Suprapubic skin (tissue), 4 donors: ENCODE results near the gene CTU2. TPM values are rescaled to one million over a fixed set of nuclear protein-coding genes. Genes with fewer than 3 reads are reported as not detected.

ENCODE experiments used
- DNase-seq, 2 donors: peaks; one replicate each; pipeline ENCODE4 v3.0.0-alpha.2; 2019; ENCODE audit warnings: low spot score in 2 of 2
- H3K27ac ChIP-seq: fragments of 200-600 bp; sonication (generic); one replicate; pipeline ENCODE4 v1.5.1; 2019
- H3K27me3 ChIP-seq: fragments of 200-600 bp; sonication (generic); one replicate; pipeline ENCODE4 v1.5.1; 2019
- H3K36me3 ChIP-seq: fragments of 200-600 bp; sonication (generic); one replicate; pipeline ENCODE4 v1.5.1; 2019
- H3K4me1 ChIP-seq: fragments of 200-600 bp; sonication (generic); one replicate; pipeline ENCODE4 v1.5.1; 2019
- H3K4me3 ChIP-seq: fragments of 200-600 bp; sonication (generic); one replicate; pipeline ENCODE4 v1.5.1; 2019; ENCODE audit warnings: mild to moderate bottlenecking
- H3K9me3 ChIP-seq: fragments of 200-600 bp; sonication (generic); one replicate; pipeline ENCODE4 v1.5.1; 2019
- CTCF ChIP-seq, 2 donors: fragments of 200-600 bp in 1 of 2; fragments of 450-650 bp in 1 of 2; sonication (generic) in 1 of 2; IDR thresholded peaks; one replicate each; pipeline ENCODE4 v1.5.1; 2016 to 2019; ENCODE audit warnings: antibody characterized with exemption in 2 of 2, mild to moderate bottlenecking in 1 of 2, moderate library complexity in 1 of 2
- EP300 ChIP-seq: sonication (generic); formaldehyde crosslinking; IDR thresholded peaks from one replicate; pipeline ENCODE4 v1.6.1; 2017; ENCODE audit warnings: antibody characterized with exemption
- POLR2A ChIP-seq, 2 donors: fragments of 450-650 bp; IDR thresholded peaks; one replicate each; pipeline ENCODE4 v1.6.1; 2017; ENCODE audit warnings: antibody characterized with exemption in 2 of 2, mild to moderate bottlenecking in 2 of 2, moderate library complexity in 2 of 2
- POLR2AphosphoS5 ChIP-seq, 3 donors: sonication (generic); formaldehyde crosslinking; IDR thresholded peaks; one replicate each; pipeline ENCODE4 v1.6.1; 2017; ENCODE audit warnings: antibody characterized with exemption in 3 of 3
- WGBS: methylation state at CpG from one replicate; pipeline ENCODE4 v1.1.5; 2018; 5-methylcytosine and 5-hydroxymethylcytosine counted together
- total RNA-seq, 4 donors: library from RNA; depleted of rRNA; stranded (reverse); fragments of >200 nt; gene quantifications; one replicate each; pipeline ENCODE4 v1.1.0, GENCODE V29; 2016

Gene CTU2
- total RNA-seq, 4 donors from 2014 or later: 7.8 to 17.8 (median 10.9) TPM

GRCh38 chr16:88759245-88759975 is 53.1 kb downstream of the CTU2 start:
- Histone ChIP-seq H3K9me3 (no peaks in the 10 kb centered on the region), H3K4me3 (no peak overlapping the region), H3K27me3 (no peaks in the 10 kb centered on the region), H3K27ac (no peak overlapping the region), H3K4me1 (peaks cover 64% of the 10 kb centered on the region), H3K36me3 (peaks cover 5% of the 10 kb centered on the region)
- 80% methylated on average over 20 of the region's 26 CpGs for WGBS
- no peak for TF ChIP-seq EP300
- no peak for TF ChIP-seq CTCF (IDR thresholded peaks at IDR 0.05)
- no peak for TF ChIP-seq POLR2A (IDR thresholded peaks at IDR 0.05)
- TF ChIP-seq POLR2AphosphoS5 (IDR thresholded peaks at IDR 0.05): no peak
- no peak for DNase-seq

GRCh38 chr16:88759976-88760350 is 53.7 kb downstream of the CTU2 start:
- no peaks in the 10 kb centered on the region for H3K27me3 ChIP-seq
- TF ChIP-seq POLR2A (IDR thresholded peaks at IDR 0.05): no peak
- no peak for TF ChIP-seq CTCF (IDR thresholded peaks at IDR 0.05)
- TF ChIP-seq POLR2AphosphoS5 (IDR thresholded peaks at IDR 0.05): no peak
- TF ChIP-seq EP300: no peak
- H3K4me3 ChIP-seq: no peak overlapping the region
- no peaks in the 10 kb centered on the region for H3K9me3 ChIP-seq
- no peak for DNase-seq
- peaks cover 5% of the 10 kb centered on the region for H3K36me3 ChIP-seq
- 95% methylated on average over 4 of the region's 22 CpGs for WGBS
- peaks cover 63% of the 10 kb centered on the region for H3K4me1 ChIP-seq
- H3K27ac ChIP-seq: no peak overlapping the region

GRCh38 chr16:88760424-88761142 is 54.3 kb downstream of the CTU2 start:
- Histone ChIP-seq H3K27ac (no peak overlapping the region), H3K4me3 (no peak overlapping the region), H3K4me1 (peaks cover 62% of the 10 kb centered on the region), H3K27me3 (no peaks in the 10 kb centered on the region), H3K9me3 (no peaks in the 10 kb centered on the region), H3K36me3 (peaks cover 5% of the 10 kb centered on the region)
- WGBS: 71% methylated on average over 16 of the region's 24 CpGs
- TF ChIP-seq CTCF (IDR thresholded peaks at IDR 0.05): no peak
- no peak for TF ChIP-seq EP300
- TF ChIP-seq POLR2AphosphoS5 (IDR thresholded peaks at IDR 0.05): no peak
- no peak for TF ChIP-seq POLR2A (IDR thresholded peaks at IDR 0.05)
- no peak for DNase-seq

- no CpG with 5 or more reads among the region's 11 CpGs for WGBS
- Histone ChIP-seq H3K36me3 (peaks cover 5% of the 10 kb centered on the region), H3K27ac (no peak overlapping the region), H3K4me3 (no peak overlapping the region), H3K9me3 (no peaks in the 10 kb centered on the region), H3K27me3 (no peaks in the 10 kb centered on the region), H3K4me1 (peaks cover 63% of the 10 kb centered on the region)
- DNase-seq: no peak
- no peak for TF ChIP-seq POLR2AphosphoS5 (IDR thresholded peaks at IDR 0.05)
- no peak for TF ChIP-seq EP300
- no peak for TF ChIP-seq CTCF (IDR thresholded peaks at IDR 0.05)
- TF ChIP-seq POLR2A (IDR thresholded peaks at IDR 0.05): no peak
Measured at GRCh38 chr16:88761143-88761534, 54.8 kb downstream of the CTU2 start.

GRCh38 chr16:88761830-88762229 is 55.5 kb downstream of the CTU2 start:
- Histone ChIP-seq H3K27ac (no peak overlapping the region), H3K4me3 (no peak overlapping the region), H3K27me3 (no peaks in the 10 kb centered on the region), H3K4me1 (peaks cover 63% of the 10 kb centered on the region), H3K9me3 (no peaks in the 10 kb centered on the region), H3K36me3 (peaks cover 5% of the 10 kb centered on the region)
- TF ChIP-seq EP300 (no peak), CTCF (IDR thresholded peaks at IDR 0.05) (no peak), POLR2AphosphoS5 (IDR thresholded peaks at IDR 0.05) (no peak), POLR2A (IDR thresholded peaks at IDR 0.05) (no peak)
- WGBS: 51% methylated on average over 7 of the region's 10 CpGs
- DNase-seq: no peak
